Measurements from ENCODE around the gene ZNF385B. TPM values are rescaled to one million over a fixed set of nuclear protein-coding genes. Genes with fewer than 3 reads are reported as not detected.

The ZNF385B gene
- total and polyA plus RNA-seq, 8 donors: 4.6 to 51.3 (median 6.1) TPM

GRCh38 chr2:179694963-179695362 lies 166.4 kb downstream of the ZNF385B start:
- intact Hi-C loops (cut with DNase I): no loop called here
- ATAC-seq (no peak), DNase-seq (no peak)
- no peak overlapping the region for H3K27ac ChIP-seq
- H3K27me3 ChIP-seq: no peaks in the 10 kb centered on the region
- H3K4me3 ChIP-seq: no peak overlapping the region
- H3K36me3 ChIP-seq: no peaks in the 10 kb centered on the region
- TF ChIP-seq CTCF (IDR thresholded peaks at IDR 0.05): no peak
- no peaks in the 10 kb centered on the region for H3K9me3 ChIP-seq
- no peaks in the 10 kb centered on the region for H3K4me1 ChIP-seq

- ATAC-seq (peak; percentile 76), DNase-seq (no peak)
- H3K4me1 ChIP-seq: no peaks in the 10 kb centered on the region
- H3K27me3 ChIP-seq: no peaks in the 10 kb centered on the region
- no peak overlapping the region for H3K27ac ChIP-seq
- intact Hi-C loops (cut with DNase I): no loop called here
- TF ChIP-seq CTCF (IDR thresholded peaks at IDR 0.05): no peak
- H3K9me3 ChIP-seq: no peaks in the 10 kb centered on the region
- H3K36me3 ChIP-seq: no peaks in the 10 kb centered on the region
- H3K4me3 ChIP-seq: no peak overlapping the region
These were observed 168.8 kb downstream of the ZNF385B start for GRCh38 chr2:179692610-179693009.

- H3K4me3 ChIP-seq: no peak overlapping the region
- no peaks in the 10 kb centered on the region for H3K9me3 ChIP-seq
- H3K4me1 ChIP-seq: no peaks in the 10 kb centered on the region
- H3K36me3 ChIP-seq: no peaks in the 10 kb centered on the region
- no peaks in the 10 kb centered on the region for H3K27me3 ChIP-seq
- ATAC-seq (peak; percentile 27), DNase-seq (no peak)
- no peak for TF ChIP-seq CTCF (IDR thresholded peaks at IDR 0.05)
- intact Hi-C loops (cut with DNase I): no loop called here
- no peak overlapping the region for H3K27ac ChIP-seq
These were observed 169.4 kb downstream of the ZNF385B start for GRCh38 chr2:179692043-179692442.

- no peaks in the 10 kb centered on the region for H3K4me1 ChIP-seq
- no peak for TF ChIP-seq CTCF (IDR thresholded peaks at IDR 0.05)
- ATAC-seq (no peak), DNase-seq (no peak)
- no peak overlapping the region for H3K27ac ChIP-seq
- H3K36me3 ChIP-seq: no peaks in the 10 kb centered on the region
- H3K9me3 ChIP-seq: no peaks in the 10 kb centered on the region
- H3K27me3 ChIP-seq: no peaks in the 10 kb centered on the region
- H3K4me3 ChIP-seq: no peak overlapping the region
- intact Hi-C loops (cut with DNase I): no loop called here
These were observed 170.2 kb downstream of the ZNF385B start for GRCh38 chr2:179691235-179691634.

- intact Hi-C loops (cut with DNase I): no loop called here
These were observed 174.6 kb downstream of the ZNF385B start for GRCh38 chr2:179686718-179687342.

More at GRCh38 chr2:179686718-179687342, 174.6 kb downstream of the ZNF385B start:
- DNase-seq: no peak
- Histone ChIP-seq H3K27me3 (no peaks in the 10 kb centered on the region), H3K4me3 (no peak overlapping the region), H3K9me3 (no peaks in the 10 kb centered on the region), H3K4me1 (no peaks in the 10 kb centered on the region), H3K36me3 (no peaks in the 10 kb centered on the region), H3K27ac (no peak overlapping the region)
- no peak for TF ChIP-seq CTCF (IDR thresholded peaks at IDR 0.05)
- peak; percentile 43 for ATAC-seq
